Hepatocyte (in vitro differentiated cells): ENCODE measurements around the gene GPR82.

ENCODE experiments used
- CTCF ChIP-seq: fragments of 200-600 bp; sonication (generic); IDR thresholded peaks from 2 replicates; pipeline ENCODE4 v1.5.1; 2016; ENCODE audit warnings: antibody characterized with exemption, mild to moderate bottlenecking; ENCODE audit not compliant: poor library complexity
- EZH2 ChIP-seq: fragments of 200-600 bp; sonication (generic); IDR thresholded peaks from 2 replicates; pipeline ENCODE4 v1.6.1; 2016; ENCODE audit warnings: antibody characterized with exemption, mild to moderate bottlenecking, borderline replicate concordance

DNA sequence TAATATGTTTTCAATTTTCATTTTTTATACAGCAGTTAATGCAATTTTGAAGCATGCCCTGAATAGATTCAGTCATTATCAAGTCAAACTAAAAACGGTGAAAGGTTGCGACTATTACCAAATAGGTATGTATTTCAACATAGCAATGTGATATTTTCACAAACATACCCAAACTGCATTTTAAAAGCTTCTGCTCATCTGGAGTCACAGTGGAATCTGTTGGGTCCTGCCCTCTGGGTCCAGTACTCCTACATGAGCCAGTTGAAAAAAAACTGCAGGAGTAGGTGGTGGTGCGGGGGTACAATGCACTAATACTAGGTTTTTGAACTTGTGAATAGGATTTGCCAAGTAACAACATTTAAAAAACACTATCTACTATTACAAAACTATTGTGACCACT is 34.3 kb upstream of the GPR82 start:
- TF ChIP-seq CTCF, result no peak
- no peak for TF ChIP-seq EZH2
